ENCODE data around the gene CMA1. TPM values are rescaled to one million over a fixed set of nuclear protein-coding genes. Genes with fewer than 3 reads are reported as not detected.

The CMA1 gene
- total and polyA plus RNA-seq, 2 of the 8 experiments (the other 6 are each of a cell fraction or from before 2014, with no cell fraction given), result not detected

DNA sequence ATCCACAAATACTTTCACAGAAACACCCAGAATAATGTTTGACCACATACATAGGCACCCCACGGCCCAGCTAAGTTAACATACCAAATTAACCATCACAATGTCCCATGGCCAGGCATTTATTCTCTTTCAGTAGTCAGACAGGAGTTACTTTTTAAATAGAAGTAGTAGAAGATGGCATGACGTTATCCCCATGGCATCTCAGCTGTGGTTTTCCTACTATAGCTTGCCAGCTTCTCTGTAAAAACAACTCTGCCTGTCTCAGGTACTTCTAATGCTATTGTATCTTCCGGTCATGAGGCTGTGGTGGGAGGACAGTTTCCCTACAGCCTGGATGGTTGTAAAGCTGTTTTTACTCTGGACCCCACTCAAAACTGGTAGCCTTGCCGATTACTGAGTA is 48.7 kb upstream of the CMA1 start:
- Histone ChIP-seq H3K4ac (replicated peaks; ENCODE audit: insufficient read length, low read depth, low read length) (no peak overlapping the region), H3K79me1 (ENCODE audit: low read depth, low read length) (no peaks in the 10 kb centered on the region), H4K5ac (ENCODE audit: insufficient read length, low read depth, low read length) (no peak overlapping the region), H3K36me3 (ENCODE audit: control insufficient read depth in 2 of 4, insufficient read depth in 4 of 4, low read length in 3 of 4) (no peaks in the 10 kb centered on the region), H4K20me1 (replicated peaks in 1 of 2; ENCODE audit: control insufficient read depth in 1 of 2, insufficient read depth in 2 of 2, low read length in 2 of 2) (no peaks in the 10 kb centered on the region), H3K79me2 (ENCODE audit: control insufficient read depth in 1 of 2, insufficient read depth in 2 of 2, low read length in 2 of 2) (no peaks in the 10 kb centered on the region), H3K23me2 (ENCODE audit: low read depth, low read length) (no peaks in the 10 kb centered on the region), H3K23ac (ENCODE audit: insufficient read length) (no peak overlapping the region), H4K91ac (replicated peaks; ENCODE audit: insufficient read length, low read length) (no peak overlapping the region), H3K9ac (replicated peaks in 1 of 4; ENCODE audit: extremely low read depth in 1 of 4, low read depth in 3 of 4, low read length in 3 of 4) (no peak overlapping the region), H4K8ac (ENCODE audit: extremely low read depth, insufficient read depth, low read length) (no peak overlapping the region), H2BK5ac (ENCODE audit: low read depth, low read length) (no peak overlapping the region), H3K9me3 (ENCODE audit: insufficient read depth in 2 of 2, low read depth in 1 of 2, low read length in 1 of 2) (peaks cover 14 to 16% of the 10 kb centered on the region in 2 experiments; a peak in 3 of 4 replicates), H2AK5ac (ENCODE audit: low read depth, low read length) (no peak overlapping the region), H2AFZ (ENCODE audit: low read length) (no peak overlapping the region), H2BK20ac (ENCODE audit: low read length) (no peak overlapping the region), H3K4me2 (ENCODE audit: insufficient read depth in 1 of 2, low read depth in 2 of 2, low read length in 2 of 2) (no peak overlapping the region), H3K18ac (ENCODE audit: extremely low read depth, low read length) (no peak overlapping the region), H3K27ac (ENCODE audit: low read depth, low read length) (no peak overlapping the region), H3K4me1 (replicated peaks in 1 of 4; ENCODE audit: control insufficient read depth in 3 of 4, insufficient read depth in 4 of 4, low read length in 3 of 4) (no peaks in the 10 kb centered on the region), H2BK120ac (replicated peaks; ENCODE audit: low read depth, low read length) (no peak overlapping the region), H2BK12ac (ENCODE audit: low read depth, low read length) (no peak overlapping the region), H3K27me3 (replicated peaks in 1 of 4; ENCODE audit: control insufficient read depth in 3 of 4, extremely low read depth in 1 of 4, insufficient read depth in 3 of 4, low read length in 3 of 4) (no peaks in the 10 kb centered on the region), H2BK15ac (ENCODE audit: low read length) (no peak overlapping the region), H3K14ac (ENCODE audit: insufficient read length) (no peak overlapping the region), H3K56ac (replicated peaks; ENCODE audit: insufficient read length, low read depth, low read length) (no peak overlapping the region), H3K4me3 (ENCODE audit: extremely low read depth in 1 of 4, insufficient read depth in 2 of 4, low read depth in 3 of 4, low read length in 4 of 4) (no peak overlapping the region)
- no peak for FAIRE-seq
- ChIA-PET CTCF (ENCODE audit: partially characterized antibody) (no interaction called here), POLR2A (ENCODE audit: partially characterized antibody) (no interaction called here)
- DNase-seq (ENCODE audit: low read depth in 1 of 2, low spot score in 2 of 2), result no peak
- WGBS, 2 experiments (ENCODE audit: extremely low coverage in 1 of 2, insufficient coverage in 1 of 2, insufficient read length in 1 of 2, insufficient replicate concordance in 2 of 2, low coverage in 1 of 2, low lambda C conversion rate in 2 of 2, missing lambda C conversion rate in 1 of 2), result 72% methylated on average over 4 of the region's 4 CpGs; no CpG with 5 or more reads in 1 of the 2 experiments
- TF ChIP-seq SIN3A (conservative IDR thresholded peaks at IDR 0.05 in 1 of 2, IDR thresholded peaks at IDR 0.05 in 1 of 2; ENCODE audit: low read depth in 1 of 2, low read length in 2 of 2), result no peak

Measured in H1 (cell line).